NT2/D1 (cell line): Measurements from ENCODE around the gene RAB20.

Source experiments
- YY1 ChIP-seq: IDR thresholded peaks from 2 replicates; pipeline ENCODE4 v1.6.1; 2011; ENCODE audit not compliant: insufficient read length, insufficient read depth
- ZNF274 ChIP-seq: IDR thresholded peaks from 2 replicates; pipeline ENCODE4 v1.6.1; 2011; ENCODE audit warnings: mild to moderate bottlenecking, low read depth, low read length

- TF ChIP-seq ZNF274: no peak
- TF ChIP-seq YY1: no peak
Observed at GRCh38 chr13:110570886-110571285, 9.4 kb upstream of the RAB20 start.
